ENCODE results near the gene GLMN. TPM values are rescaled to one million over a fixed set of nuclear protein-coding genes. Genes with fewer than 3 reads are reported as not detected.

GLMN gene
- total RNA-seq, 1 donor from 2014 or later = 5.8 TPM

- DNase-seq (ENCODE audit: low read depth) = no peak
- no peaks in the 10 kb centered on the region for H3K36me3 ChIP-seq (ENCODE audit: control insufficient read depth, insufficient read depth, low read length)
- H3K27me3 ChIP-seq (ENCODE audit: control insufficient read depth, insufficient read depth, low read length) = no peaks in the 10 kb centered on the region
- TF ChIP-seq CTCF (IDR thresholded peaks at IDR 0.05; ENCODE audit: insufficient read depth, low read length, poor library complexity, severe bottlenecking) = no peak
- H3K4me3 ChIP-seq (ENCODE audit: low read depth, low read length) = no peak overlapping the region
Measured at GRCh38 chr1:92333668-92334067, 34.9 kb upstream of the GLMN start.

GRCh38 chr1:92329347-92330129 is 30.8 kb upstream of the GLMN start:
- Histone ChIP-seq H3K27me3 (ENCODE audit: control insufficient read depth, insufficient read depth, low read length) (no peaks in the 10 kb centered on the region), H3K36me3 (ENCODE audit: control insufficient read depth, insufficient read depth, low read length) (peaks cover 1% of the 10 kb centered on the region), H3K4me3 (ENCODE audit: low read depth, low read length) (no peak overlapping the region)
- no peak for DNase-seq (ENCODE audit: low read depth)
- no peak for TF ChIP-seq CTCF (IDR thresholded peaks at IDR 0.05; ENCODE audit: insufficient read depth, low read length, poor library complexity, severe bottlenecking)

GRCh38 chr1:92327794-92328193 is 29.0 kb upstream of the GLMN start:
- Histone ChIP-seq H3K27me3 (ENCODE audit: control insufficient read depth, insufficient read depth, low read length) (no peaks in the 10 kb centered on the region), H3K36me3 (ENCODE audit: control insufficient read depth, insufficient read depth, low read length) (peaks cover 1% of the 10 kb centered on the region), H3K4me3 (ENCODE audit: low read depth, low read length) (no peak overlapping the region)
- no peak for TF ChIP-seq CTCF (IDR thresholded peaks at IDR 0.05; ENCODE audit: insufficient read depth, low read length, poor library complexity, severe bottlenecking)
- DNase-seq (ENCODE audit: low read depth) = no peak

- H3K27me3 ChIP-seq (ENCODE audit: control insufficient read depth, insufficient read depth, low read length) = no peaks in the 10 kb centered on the region
- no peak for TF ChIP-seq CTCF (IDR thresholded peaks at IDR 0.05; ENCODE audit: insufficient read depth, low read length, poor library complexity, severe bottlenecking)
- DNase-seq (ENCODE audit: low read depth) = no peak
- peaks cover 1% of the 10 kb centered on the region for H3K36me3 ChIP-seq (ENCODE audit: control insufficient read depth, insufficient read depth, low read length)
- no peak overlapping the region for H3K4me3 ChIP-seq (ENCODE audit: low read depth, low read length)
Measured at GRCh38 chr1:92326681-92327080, 27.9 kb upstream of the GLMN start.

GRCh38 chr1:92324784-92325183 is 26.0 kb upstream of the GLMN start:
- Histone ChIP-seq H3K27me3 (ENCODE audit: control insufficient read depth, insufficient read depth, low read length) (no peaks in the 10 kb centered on the region), H3K36me3 (ENCODE audit: control insufficient read depth, insufficient read depth, low read length) (peaks cover 1% of the 10 kb centered on the region), H3K4me3 (ENCODE audit: low read depth, low read length) (no peak overlapping the region)
- TF ChIP-seq CTCF (IDR thresholded peaks at IDR 0.05; ENCODE audit: insufficient read depth, low read length, poor library complexity, severe bottlenecking) = no peak
- no peak for DNase-seq (ENCODE audit: low read depth)
